ENCODE results near the gene CYP3A7. TPM values are rescaled to one million over a fixed set of nuclear protein-coding genes. Genes with fewer than 3 reads are reported as not detected.

The CYP3A7 gene
- total and polyA plus RNA-seq, 2 of the 13 experiments (the other 11 are each of a cell fraction or from before 2014, with no cell fraction given) = 5.8 to 6.4 TPM

- TF ChIP-seq ZBTB37 (CRISPR knock-in tag; IDR thresholded peaks at IDR 0.05) = peak; percentile 24; the same call in 1 of the 2 replicates
- peak; percentile 22; the same call in 1 of the 2 replicates for TF ChIP-seq SIX1 (CRISPR knock-in tag; IDR thresholded peaks at IDR 0.05; ENCODE audit: borderline replicate concordance)
- no peak for TF ChIP-seq ZNF224 (CRISPR knock-in tag; IDR thresholded peaks at IDR 0.05)
- TF ChIP-seq ZNF124 (CRISPR knock-in tag; IDR thresholded peaks at IDR 0.05) = no peak
- no peak; the same call in 1 of the 2 replicates for TF ChIP-seq ZNF263 (CRISPR knock-in tag; IDR thresholded peaks at IDR 0.05)
- peak; percentile 68 for TF ChIP-seq POGZ (CRISPR knock-in tag; IDR thresholded peaks at IDR 0.05)
- no peak for TF ChIP-seq SSRP1 (CRISPR knock-in tag; IDR thresholded peaks at IDR 0.05)
- TF ChIP-seq NFYB (CRISPR knock-in tag; IDR thresholded peaks at IDR 0.05) = no peak
- no peak for TF ChIP-seq ZNF33B (CRISPR knock-in tag; IDR thresholded peaks at IDR 0.05)
- no peak for TF ChIP-seq REL (CRISPR knock-in tag; conservative IDR thresholded peaks at IDR 0.05)
- TF ChIP-seq NFKB2 (CRISPR knock-in tag; IDR thresholded peaks at IDR 0.05; ENCODE audit: borderline replicate concordance) = no peak
- TF ChIP-seq ZSCAN30 (CRISPR knock-in tag; IDR thresholded peaks at IDR 0.05) = no peak
- no peak for TF ChIP-seq ZBTB39 (CRISPR knock-in tag; IDR thresholded peaks at IDR 0.05)
- no peak for TF ChIP-seq IRF2 (CRISPR knock-in tag; IDR thresholded peaks at IDR 0.05)
- TF ChIP-seq SKI (IDR thresholded peaks at IDR 0.05; ENCODE audit: partially characterized antibody) = no peak
- TF ChIP-seq AGO2 (optimal IDR thresholded peaks at IDR 0.05; ENCODE audit: low read depth, low read length) = no peak
- TF ChIP-seq ZNF761 (CRISPR knock-in tag; conservative IDR thresholded peaks at IDR 0.05) = no peak
- no peak for TF ChIP-seq ZFY (CRISPR knock-in tag; IDR thresholded peaks at IDR 0.05)
- TF ChIP-seq ZFP37 (CRISPR knock-in tag; IDR thresholded peaks at IDR 0.05; ENCODE audit: borderline replicate concordance) = no peak
- no peak for TF ChIP-seq ZNF234 (CRISPR knock-in tag; conservative IDR thresholded peaks at IDR 0.05)
- TF ChIP-seq TBP (CRISPR knock-in tag; IDR thresholded peaks at IDR 0.05) = no peak
- no peak for TF ChIP-seq EHMT2 (IDR thresholded peaks at IDR 0.05; ENCODE audit: borderline replicate concordance, low read depth, low read length)
- TF ChIP-seq ZGPAT (CRISPR knock-in tag; IDR thresholded peaks at IDR 0.05) = peak; percentile 22; the same call in 1 of the 2 replicates
- no peak for TF ChIP-seq NPAS2 (CRISPR knock-in tag; IDR thresholded peaks at IDR 0.05; ENCODE audit: borderline replicate concordance)
- TF ChIP-seq ZBTB42 (CRISPR knock-in tag; IDR thresholded peaks at IDR 0.05) = no peak
- no peak for TF ChIP-seq TCF7L2 (IDR thresholded peaks at IDR 0.05; ENCODE audit: low read depth, low read length)
- TF ChIP-seq ZNF232 (CRISPR knock-in tag; IDR thresholded peaks at IDR 0.05; ENCODE audit: borderline replicate concordance) = no peak
- no peak for TF ChIP-seq NFYC (CRISPR knock-in tag; IDR thresholded peaks at IDR 0.05)
- TF ChIP-seq ZNF562 (CRISPR knock-in tag; IDR thresholded peaks at IDR 0.05; ENCODE audit: borderline replicate concordance) = no peak
- no peak for TF ChIP-seq HOXA9 (CRISPR knock-in tag; IDR thresholded peaks at IDR 0.05; ENCODE audit: borderline replicate concordance)
- no peak for TF ChIP-seq ZNF138 (CRISPR knock-in tag; IDR thresholded peaks at IDR 0.05; ENCODE audit: low read depth)
Observed at GRCh38 chr7:99679032-99679399, 56.0 kb downstream of the CYP3A7 start (continued).
